Neural progenitor cell (in vitro differentiated cells): ENCODE data around the gene CCDC171.
A peak's percentile ranks its signal among the peaks of the same experiment; 100 is the strongest.

Experiments
- CTCF ChIP-seq: fragments of 200-600 bp; sonication (generic); IDR thresholded peaks from 2 replicates; pipeline ENCODE4 v1.5.1; 2017; ENCODE audit warnings: antibody characterized with exemption, mild to moderate bottlenecking
- EZH2phosphoT487 ChIP-seq: fragments of 200-600 bp; sonication (generic); IDR thresholded peaks from 2 replicates; pipeline ENCODE4 v1.6.1; 2017; ENCODE audit warnings: antibody characterized with exemption

GRCh38 chr9:15873573-15874177 lies 320.8 kb downstream of the CCDC171 start:
- TF ChIP-seq EZH2phosphoT487 (no peak), CTCF (peak; percentile 87)
